Measurements from ENCODE around the gene SQSTM1. TPM values are rescaled to one million over a fixed set of nuclear protein-coding genes. Genes with fewer than 3 reads are reported as not detected.

The SQSTM1 gene
- total and polyA plus RNA-seq, 12 donors: 258 to 2,312 (median 660) TPM

DNA sequence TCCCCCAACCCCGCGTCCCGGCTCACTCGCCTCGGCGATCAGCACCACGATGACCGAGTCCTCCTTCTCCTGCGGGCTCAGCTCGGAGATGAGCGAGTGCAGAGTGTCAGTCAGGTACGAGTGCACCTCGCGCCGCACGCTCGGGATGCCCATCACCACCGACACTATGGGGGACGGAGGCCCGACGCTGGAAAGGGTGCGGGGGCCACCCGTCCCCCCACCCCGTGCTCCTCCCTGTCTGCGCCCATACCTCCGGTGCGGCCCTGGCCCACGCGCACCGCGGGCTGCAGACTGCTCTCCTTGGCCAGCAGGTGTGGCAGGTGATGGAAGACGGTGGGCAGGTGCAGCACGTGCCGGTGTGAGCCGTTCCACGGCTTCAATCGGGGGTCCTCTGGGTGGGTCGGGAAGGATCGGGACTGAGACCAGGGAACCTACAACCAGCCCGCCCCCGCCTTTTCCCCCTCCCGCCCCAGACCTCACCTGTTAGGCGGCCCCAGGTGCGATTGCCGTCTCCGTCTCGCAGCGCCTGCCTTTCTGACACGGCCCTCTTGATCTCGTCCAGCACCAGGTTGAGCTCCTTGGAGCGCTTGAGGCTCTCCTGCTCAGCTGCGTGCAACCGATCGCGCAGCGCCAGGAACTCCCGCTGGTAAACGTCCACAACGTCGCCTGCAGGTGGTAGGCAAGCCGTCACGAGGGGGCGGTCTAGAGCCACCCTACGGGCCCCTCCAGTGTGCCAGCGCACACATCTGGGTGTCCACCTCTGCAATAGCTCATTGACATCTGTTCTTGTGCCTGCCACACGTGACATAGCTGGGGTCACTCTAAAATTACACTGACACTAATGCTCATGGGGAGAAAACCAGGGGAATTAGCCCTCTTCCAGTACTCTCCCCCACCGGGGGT, 19.1 kb upstream of the SQSTM1 start:
- H3K9me3 ChIP-seq (replicated peaks in 1 of 3): no peaks in the 10 kb centered on the region
- TF ChIP-seq, protein P1, sequence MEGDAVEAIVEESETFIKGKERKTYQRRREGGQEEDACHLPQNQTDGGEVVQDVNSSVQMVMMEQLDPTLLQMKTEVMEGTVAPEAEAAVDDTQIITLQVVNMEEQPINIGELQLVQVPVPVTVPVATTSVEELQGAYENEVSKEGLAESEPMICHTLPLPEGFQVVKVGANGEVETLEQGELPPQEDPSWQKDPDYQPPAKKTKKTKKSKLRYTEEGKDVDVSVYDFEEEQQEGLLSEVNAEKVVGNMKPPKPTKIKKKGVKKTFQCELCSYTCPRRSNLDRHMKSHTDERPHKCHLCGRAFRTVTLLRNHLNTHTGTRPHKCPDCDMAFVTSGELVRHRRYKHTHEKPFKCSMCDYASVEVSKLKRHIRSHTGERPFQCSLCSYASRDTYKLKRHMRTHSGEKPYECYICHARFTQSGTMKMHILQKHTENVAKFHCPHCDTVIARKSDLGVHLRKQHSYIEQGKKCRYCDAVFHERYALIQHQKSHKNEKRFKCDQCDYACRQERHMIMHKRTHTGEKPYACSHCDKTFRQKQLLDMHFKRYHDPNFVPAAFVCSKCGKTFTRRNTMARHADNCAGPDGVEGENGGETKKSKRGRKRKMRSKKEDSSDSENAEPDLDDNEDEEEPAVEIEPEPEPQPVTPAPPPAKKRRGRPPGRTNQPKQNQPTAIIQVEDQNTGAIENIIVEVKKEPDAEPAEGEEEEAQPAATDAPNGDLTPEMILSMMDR (IDR thresholded peaks at IDR 0.05): peak; percentile 36 to 69 (median 54)
- no peak for TF ChIP-seq POLR2A (IDR thresholded peaks at IDR 0.05)
- H3K4me3 ChIP-seq: no peak overlapping the region
- intact Hi-C loops (cut with DNase I): loop anchor here in 1 of 2 donors (10.0 kb wide), 2 partner anchors 53 to 103 kb away; partner anchors contain the start of genes MRNIP and TBC1D9B
- H3K4me1 ChIP-seq (replicated peaks in 1 of 2): peaks cover 37 to 45% of the 10 kb centered on the region in 2 donors
- DNase-seq: peak; percentile 69 to 90 (median 77)
- peaks cover 0 to 43% of the 10 kb centered on the region in 2 donors for H3K36me3 ChIP-seq (replicated peaks in 1 of 2)
- WGBS, 4 donors: 59 to 85% (median 66%) methylated on average over 11 to 67 of the region's 67 CpGs
- no peaks in the 10 kb centered on the region for H3K27me3 ChIP-seq
- H3K27ac ChIP-seq: peak overlapping the region in 3 of 5 donors; percentile 88 to 93 (median 93)

- H3K9me3 ChIP-seq (replicated peaks in 1 of 3): no peaks in the 10 kb centered on the region
- no peak overlapping the region for H3K4me3 ChIP-seq
- H3K27ac ChIP-seq: peak overlapping the region; percentile 35 to 93 (median 88)
- DNase-seq: peak; percentile 75 to 93 (median 91)
- peaks cover 37 to 41% of the 10 kb centered on the region in 2 donors for H3K4me1 ChIP-seq (replicated peaks in 1 of 2)
- peak in 1 of 2 donors; percentile 25 for TF ChIP-seq POLR2A (IDR thresholded peaks at IDR 0.05)
- TF ChIP-seq, protein P1 (IDR thresholded peaks at IDR 0.05): no peak
- H3K36me3 ChIP-seq (replicated peaks in 1 of 2): peaks cover 0 to 40% of the 10 kb centered on the region in 2 donors
- no peaks in the 10 kb centered on the region for H3K27me3 ChIP-seq
- intact Hi-C loops (cut with DNase I): loop anchor here in 1 of 2 donors (10.0 kb wide), 2 partner anchors 52 to 102 kb away; partner anchors contain the start of genes MRNIP and TBC1D9B
- WGBS, 4 donors: 57 to 63% (median 59%) methylated on average over 17 to 19 of the region's 19 CpGs
Observed at GRCh38 chr5:179802207-179802883, 18.4 kb upstream of the SQSTM1 start.

- Histone ChIP-seq H3K27me3 (no peaks in the 10 kb centered on the region), H3K4me3 (no peak overlapping the region), H3K9me3 (replicated peaks in 1 of 3) (no peaks in the 10 kb centered on the region), H3K36me3 (replicated peaks in 1 of 2) (peaks cover 0 to 33% of the 10 kb centered on the region in 2 donors), H3K4me1 (replicated peaks in 1 of 2) (peaks cover 37 to 48% of the 10 kb centered on the region in 2 donors), H3K27ac (peak overlapping the region; percentile 35 to 93 (median 88))
- intact Hi-C loops (cut with DNase I): loop anchor here in 1 of 2 donors (10.0 kb wide), 2 partner anchors 52 to 102 kb away; partner anchors contain the start of genes MRNIP and TBC1D9B
- WGBS, 4 donors: 62 to 80% (median 68%) methylated on average over 4 to 11 of the region's 11 CpGs
- DNase-seq: peak in 2 of 7 donors; percentile 31 to 44
- TF ChIP-seq, protein P1 (IDR thresholded peaks at IDR 0.05): no peak
- no peak for TF ChIP-seq POLR2A (IDR thresholded peaks at IDR 0.05)
Observed at GRCh38 chr5:179802950-179803562, 17.6 kb upstream of the SQSTM1 start.

Measured in adrenal gland (tissue), 12 donors.